NCI-H187 treated with DMSO at 0.1 percent for 48 hours (cell line): ENCODE measurements around the gene SYTL3.
"Not testable (repeated sequence)": the region's sequence is repeated elsewhere in the genome, so short reads cannot be mapped to it uniquely, and the experiment has no call there.

Experiments used
- DNase-seq: peaks from one replicate; lab custom pipeline; 2025; lab: John Stamatoyannopoulos, UW

SYTL3 gene

GRCh38 chr6:158662954-158663624 lies 13.2 kb downstream of the SYTL3 start:
- peak; percentile 73 for DNase-seq

GRCh38 chr6:158663625-158664165 lies 13.8 kb downstream of the SYTL3 start:
- no peak for DNase-seq

DNA sequence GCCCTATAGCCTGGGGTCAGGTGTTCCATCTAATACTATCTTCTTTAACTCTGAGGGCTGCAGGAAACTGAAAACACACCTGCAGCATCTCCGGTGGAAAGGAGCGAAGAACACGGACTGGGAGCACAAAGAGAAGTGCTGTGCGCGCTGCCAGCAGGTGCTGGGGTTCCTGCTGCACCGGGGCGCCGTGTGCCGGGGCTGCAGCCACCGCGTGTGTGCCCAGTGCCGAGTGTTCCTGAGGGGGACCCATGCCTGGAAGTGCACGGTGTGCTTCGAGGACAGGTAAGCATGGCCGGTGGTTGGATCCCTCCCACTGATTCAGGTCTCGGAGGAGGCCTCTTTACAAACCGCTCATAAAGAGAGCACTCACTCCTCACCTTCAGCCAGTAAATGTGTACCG lies 15.5 kb downstream of the SYTL3 start:
- DNase-seq, result no peak

DNA sequence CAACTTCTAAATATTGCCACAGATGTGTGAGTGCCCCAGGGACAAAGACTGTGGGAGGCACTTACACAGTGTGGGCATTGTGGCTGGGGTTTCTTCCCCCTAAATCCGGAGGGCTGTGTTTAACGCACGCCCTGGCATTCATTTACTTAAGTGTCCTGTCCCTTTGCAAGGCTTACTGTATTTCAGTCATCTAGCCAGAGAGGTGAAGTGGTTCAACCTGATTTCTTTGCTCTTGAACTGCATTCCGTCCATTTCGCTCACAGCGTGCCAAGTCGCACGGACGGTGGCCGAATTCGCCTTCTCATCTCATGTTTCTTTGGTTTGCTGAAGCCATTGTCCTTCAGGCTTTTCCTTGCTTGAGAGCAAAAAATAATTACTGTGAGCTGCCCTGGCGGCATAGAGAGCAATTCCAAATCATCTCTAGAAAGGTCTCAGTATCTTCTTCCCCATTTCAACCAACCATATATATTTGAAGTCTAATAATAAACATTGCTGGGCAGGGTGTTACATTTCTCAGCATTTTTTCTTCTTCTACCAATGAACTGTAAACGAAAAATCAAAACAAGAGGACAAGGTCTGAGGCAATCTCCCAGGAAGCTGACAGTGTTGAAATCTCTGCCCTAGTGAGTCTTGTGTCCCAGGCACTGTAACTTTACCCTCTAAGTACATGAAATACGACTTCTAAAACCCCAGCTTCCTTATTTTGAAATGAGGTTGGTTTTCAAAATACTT lies 16.9 kb downstream of the SYTL3 start:
- DNase-seq, result no peak

- no peak for DNase-seq
Measured at GRCh38 chr6:158667360-158667981, 17.6 kb downstream of the SYTL3 start.

GRCh38 chr6:158668707-158669103 lies 18.9 kb downstream of the SYTL3 start:
- no peak for DNase-seq

GRCh38 chr6:158669145-158670035 lies 19.5 kb downstream of the SYTL3 start:
- DNase-seq, result no peak

DNA sequence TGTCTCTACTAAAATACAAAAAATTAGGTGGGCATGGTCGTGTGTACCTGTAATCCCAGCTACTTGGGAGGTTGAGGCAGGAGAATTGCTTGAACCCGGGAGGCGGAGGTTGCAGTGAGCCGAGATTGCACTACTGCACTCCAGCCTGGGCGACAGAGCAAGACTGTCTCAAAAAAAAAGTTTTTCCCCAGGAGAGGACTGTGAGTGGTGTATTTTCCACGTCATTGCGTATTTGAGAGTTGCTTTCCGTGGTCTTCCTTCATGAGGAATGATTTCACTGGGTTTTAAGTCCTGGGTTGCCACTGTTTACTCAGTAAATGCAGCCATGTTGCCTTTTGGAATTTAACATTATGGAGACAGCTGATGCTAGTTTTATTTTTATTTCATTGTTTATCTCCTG lies 22.3 kb downstream of the SYTL3 start:
- not testable (repeated sequence) for DNase-seq

DNA sequence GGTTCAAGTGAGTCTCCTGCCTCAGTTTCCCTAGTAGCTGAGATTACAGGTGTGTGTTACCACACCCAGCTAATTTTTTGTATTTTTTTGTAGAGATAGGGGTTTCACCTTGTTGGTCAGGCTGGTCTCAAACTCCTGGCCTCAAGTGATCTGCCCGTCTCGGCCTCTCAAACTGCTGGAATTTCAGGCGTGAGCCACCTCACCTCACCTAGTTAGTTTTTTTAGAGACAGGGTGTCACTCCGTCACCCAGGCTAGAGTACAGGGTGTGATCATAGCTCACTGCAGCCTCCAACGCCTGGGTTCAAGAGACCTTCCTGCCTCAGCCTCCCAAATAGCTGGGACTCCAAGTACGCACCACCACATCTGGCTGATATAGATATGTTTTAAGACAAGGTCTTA lies 22.9 kb downstream of the SYTL3 start:
- DNase-seq, result no peak

DNA sequence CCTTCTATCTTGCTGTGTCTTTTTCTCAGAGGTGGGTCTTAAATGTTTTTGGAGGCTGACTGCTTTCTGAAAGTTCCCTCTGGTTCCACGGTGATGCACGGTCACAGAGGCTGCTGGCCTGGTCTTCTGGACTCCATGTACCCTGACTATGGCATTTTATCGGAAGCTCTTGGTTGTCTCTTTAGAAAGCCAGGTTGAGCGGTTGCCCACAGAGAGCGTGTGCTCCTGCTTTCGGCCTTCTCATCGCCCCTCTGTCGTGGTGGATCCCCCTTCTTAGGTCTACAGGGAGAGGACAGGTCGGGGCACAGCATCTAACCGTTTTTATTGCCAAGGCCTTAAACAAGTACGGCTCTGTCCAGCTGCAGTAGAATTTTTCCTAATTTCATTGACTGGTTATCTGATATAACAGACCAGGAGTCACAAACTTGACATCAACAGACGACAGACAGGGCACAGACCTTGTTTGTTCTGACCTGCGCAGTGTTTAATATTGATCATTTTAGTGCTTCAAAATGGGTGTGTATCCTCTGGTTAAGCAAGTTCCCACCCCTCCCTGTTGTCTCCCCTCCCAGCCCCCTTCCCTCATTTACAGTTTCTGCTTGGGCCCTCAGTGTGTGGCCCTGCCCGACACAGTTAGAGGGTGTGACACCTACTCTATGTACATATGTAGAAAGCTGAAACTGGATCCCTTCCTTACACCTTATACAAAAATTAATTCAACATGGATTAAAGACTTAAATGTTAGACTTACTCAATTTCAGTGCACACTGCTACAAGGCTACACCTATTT lies 24.7 kb downstream of the SYTL3 start:
- no peak for DNase-seq

- not testable (repeated sequence) for DNase-seq
Measured at GRCh38 chr6:158677094-158677493, 27.2 kb downstream of the SYTL3 start.

DNA sequence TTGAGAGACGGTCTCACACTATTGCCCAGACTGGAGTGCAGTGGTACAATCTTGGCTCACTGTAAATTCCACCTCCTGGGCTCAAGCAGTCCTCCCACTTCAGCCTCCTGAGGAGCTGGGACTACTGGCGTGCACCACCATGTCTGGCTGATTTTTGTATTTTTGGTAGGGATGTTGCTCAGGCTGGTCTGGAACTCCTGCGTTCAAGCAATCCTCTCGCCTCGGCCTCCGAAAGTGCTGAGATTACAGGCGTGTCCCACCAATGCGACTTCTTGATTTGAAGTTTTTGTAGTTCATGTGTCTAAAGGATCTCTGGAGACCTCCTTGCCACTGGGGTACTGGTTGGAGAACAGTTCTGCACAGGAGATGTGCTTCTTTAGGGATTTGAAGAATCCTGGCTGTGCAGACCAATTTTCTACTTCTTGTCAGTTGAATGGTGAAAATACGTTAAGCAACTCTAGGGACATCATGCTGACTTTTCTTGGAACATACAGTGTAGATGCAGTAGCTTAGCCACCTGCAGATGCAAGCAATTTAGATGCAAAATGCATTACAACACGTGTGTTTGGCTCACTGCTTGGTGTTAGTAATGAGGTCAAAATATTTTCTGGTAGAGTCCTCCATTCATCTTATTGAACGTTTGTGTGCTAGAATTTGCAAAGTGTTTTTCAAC lies 28.2 kb downstream of the SYTL3 start:
- DNase-seq, result no peak

- no peak for DNase-seq
Measured at GRCh38 chr6:158680015-158680414, 30.2 kb downstream of the SYTL3 start.

GRCh38 chr6:158680481-158680880 lies 30.6 kb downstream of the SYTL3 start:
- no peak for DNase-seq

DNA sequence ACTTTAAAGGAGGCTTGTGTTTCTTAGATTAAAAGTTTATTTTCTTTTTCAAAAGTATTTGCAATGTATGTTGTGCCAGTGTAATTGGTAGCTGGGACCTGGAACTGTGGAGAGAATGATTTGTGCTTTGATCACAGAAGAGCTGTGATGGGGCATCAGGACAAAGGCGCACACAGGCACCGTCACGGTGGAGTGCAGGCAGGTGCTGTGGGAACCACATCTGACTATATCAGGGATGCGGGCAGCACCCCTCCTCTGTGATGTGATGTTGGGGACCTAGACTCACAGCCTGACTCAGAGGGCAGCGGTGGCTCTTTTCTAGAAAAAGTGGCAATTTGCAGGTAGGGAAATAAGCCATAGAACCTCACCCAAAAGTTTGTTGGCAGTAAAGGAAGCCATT lies 34.5 kb downstream of the SYTL3 start:
- no peak for DNase-seq

DNA sequence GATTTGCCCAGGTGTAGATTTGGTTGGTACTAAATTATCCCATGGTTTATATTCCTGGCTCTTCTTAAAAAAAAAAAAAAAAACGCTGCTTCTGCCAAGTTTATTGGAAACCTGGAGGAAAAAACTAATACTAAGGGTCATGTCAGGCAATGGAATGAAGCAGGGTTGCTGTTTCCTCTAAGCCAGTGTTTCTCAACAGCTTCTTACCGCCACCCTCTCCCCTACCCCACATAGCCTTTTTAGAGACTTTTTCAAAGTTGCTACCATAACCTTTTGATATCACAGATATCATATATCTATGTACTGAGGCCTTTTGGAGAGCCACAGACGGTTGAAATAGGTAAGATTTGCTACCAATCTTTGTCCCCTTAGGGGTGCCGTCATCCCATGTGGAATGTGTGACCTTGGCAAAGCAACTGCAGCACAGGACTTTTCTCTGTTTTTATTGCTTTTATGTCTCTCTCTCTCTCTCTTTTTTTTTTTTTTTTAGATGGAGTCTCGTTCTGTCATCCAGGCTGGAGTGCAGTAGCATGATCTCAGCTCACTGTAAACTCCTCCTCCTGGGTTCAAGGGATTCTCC lies 35.0 kb downstream of the SYTL3 start:
- DNase-seq, result no peak

GRCh38 chr6:158686311-158686710 lies 36.5 kb downstream of the SYTL3 start:
- DNase-seq, result peak; percentile 8

DNA sequence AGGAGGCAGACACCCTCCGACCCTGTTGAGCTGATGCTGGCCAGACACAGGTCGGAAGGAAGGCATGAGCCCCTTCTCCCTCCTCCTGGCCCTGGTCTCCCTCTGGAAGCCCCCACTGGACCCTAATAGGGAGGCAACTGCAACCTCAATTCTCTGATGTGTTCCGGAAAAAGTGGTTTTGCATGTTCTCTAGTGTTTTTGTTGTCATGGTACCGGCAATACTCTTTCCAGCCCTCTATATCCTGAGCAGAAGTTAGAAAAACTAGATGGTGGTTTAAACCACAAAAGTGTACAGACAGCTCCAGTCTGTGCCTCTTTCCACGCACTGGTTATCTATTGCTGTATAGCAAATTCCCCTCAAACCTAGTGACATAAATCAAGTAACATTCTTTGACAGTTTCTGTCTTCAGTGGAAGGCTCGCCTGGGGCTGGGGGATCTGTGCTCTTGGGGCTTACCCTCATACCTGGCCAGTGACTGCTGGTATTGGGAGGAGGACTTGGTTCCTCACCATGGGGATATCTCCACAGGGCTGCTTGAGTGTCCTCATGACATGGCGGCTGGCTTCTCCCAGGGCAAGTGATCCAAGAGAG lies 37.0 kb downstream of the SYTL3 start:
- DNase-seq, result no peak

- no peak for DNase-seq
Measured at GRCh38 chr6:158687506-158687905, 37.7 kb downstream of the SYTL3 start.

GRCh38 chr6:158688860-158689259 lies 39.0 kb downstream of the SYTL3 start:
- DNase-seq, result no peak
